ENCODE results near the gene POMT1.

The POMT1 gene

GRCh38 chr9:131457746-131458145 lies 45.0 kb upstream of the POMT1 start:
- Histone ChIP-seq H3K9me3 (ENCODE audit: control insufficient read depth, insufficient read depth, low read length) (no peaks in the 10 kb centered on the region), H4K20me1 (ENCODE audit: control insufficient read depth, insufficient read depth, low read depth, low read length) (no peaks in the 10 kb centered on the region), H3K9me2 (replicated peaks; ENCODE audit: control insufficient read depth, low read length) (no peaks in the 10 kb centered on the region), H3K79me2 (ENCODE audit: control insufficient read depth, low read length) (peaks cover 33% of the 10 kb centered on the region), H3K36me3 (ENCODE audit: control insufficient read depth, low read length) (peaks cover 89% of the 10 kb centered on the region), H3K4me3 (ENCODE audit: low read length) (no peak overlapping the region), H3F3A (ENCODE audit: control insufficient read depth, insufficient read depth) (no peaks in the 10 kb centered on the region; the same call in 1 of the 2 replicates), H3K27me3 (ENCODE audit: control insufficient read depth, low read length) (no peaks in the 10 kb centered on the region), H3K4me1 (ENCODE audit: control insufficient read depth, low read length) (no peaks in the 10 kb centered on the region), H3K27ac (ENCODE audit: low read depth, low read length) (no peak overlapping the region), H3K4me2 (ENCODE audit: low read length) (no peak overlapping the region)
- TF ChIP-seq CTCF (IDR thresholded peaks at IDR 0.05; ENCODE audit: low read depth, low read length, poor library complexity, severe bottlenecking) (no peak), EZH2phosphoT487 (IDR thresholded peaks at IDR 0.05; ENCODE audit: borderline replicate concordance, low read length) (no peak)

- no peak overlapping the region for H3K4me3 ChIP-seq (ENCODE audit: low read length)
- no peaks in the 10 kb centered on the region for H3K9me3 ChIP-seq (ENCODE audit: control insufficient read depth, insufficient read depth, low read length)
- H3K36me3 ChIP-seq (ENCODE audit: control insufficient read depth, low read length): peaks cover 95% of the 10 kb centered on the region
- H3K79me2 ChIP-seq (ENCODE audit: control insufficient read depth, low read length): peaks cover 23% of the 10 kb centered on the region
- no peaks in the 10 kb centered on the region for H3K4me1 ChIP-seq (ENCODE audit: control insufficient read depth, low read length)
- H3K4me2 ChIP-seq (ENCODE audit: low read length): no peak overlapping the region
- no peaks in the 10 kb centered on the region for H3K9me2 ChIP-seq (replicated peaks; ENCODE audit: control insufficient read depth, low read length)
- no peaks in the 10 kb centered on the region for H4K20me1 ChIP-seq (ENCODE audit: control insufficient read depth, insufficient read depth, low read depth, low read length)
- TF ChIP-seq CTCF (IDR thresholded peaks at IDR 0.05; ENCODE audit: low read depth, low read length, poor library complexity, severe bottlenecking) (no peak), EZH2phosphoT487 (IDR thresholded peaks at IDR 0.05; ENCODE audit: borderline replicate concordance, low read length) (no peak)
- H3K27ac ChIP-seq (ENCODE audit: low read depth, low read length): no peak overlapping the region
- no peaks in the 10 kb centered on the region; the same call in 1 of the 2 replicates for H3F3A ChIP-seq (ENCODE audit: control insufficient read depth, insufficient read depth)
- no peaks in the 10 kb centered on the region for H3K27me3 ChIP-seq (ENCODE audit: control insufficient read depth, low read length)
These were observed 43.7 kb upstream of the POMT1 start for GRCh38 chr9:131459056-131459455.

GRCh38 chr9:131461166-131461565 lies 41.6 kb upstream of the POMT1 start:
- Histone ChIP-seq H3K36me3 (ENCODE audit: control insufficient read depth, low read length) (peaks cover 95% of the 10 kb centered on the region), H3K27me3 (ENCODE audit: control insufficient read depth, low read length) (no peaks in the 10 kb centered on the region), H4K20me1 (ENCODE audit: control insufficient read depth, insufficient read depth, low read depth, low read length) (no peaks in the 10 kb centered on the region), H3K4me3 (ENCODE audit: low read length) (no peak overlapping the region), H3F3A (ENCODE audit: control insufficient read depth, insufficient read depth) (no peaks in the 10 kb centered on the region; the same call in 1 of the 2 replicates), H3K4me1 (ENCODE audit: control insufficient read depth, low read length) (no peaks in the 10 kb centered on the region), H3K4me2 (ENCODE audit: low read length) (no peak overlapping the region), H3K79me2 (ENCODE audit: control insufficient read depth, low read length) (peaks cover 30% of the 10 kb centered on the region), H3K9me3 (ENCODE audit: control insufficient read depth, insufficient read depth, low read length) (no peaks in the 10 kb centered on the region), H3K27ac (ENCODE audit: low read depth, low read length) (no peak overlapping the region), H3K9me2 (replicated peaks; ENCODE audit: control insufficient read depth, low read length) (no peaks in the 10 kb centered on the region)
- TF ChIP-seq EZH2phosphoT487 (IDR thresholded peaks at IDR 0.05; ENCODE audit: borderline replicate concordance, low read length) (no peak), CTCF (IDR thresholded peaks at IDR 0.05; ENCODE audit: low read depth, low read length, poor library complexity, severe bottlenecking) (no peak)

Data from DOHH2 (cell line).